HG03139 (cell line): ENCODE data around the gene TXNDC2.
"Not testable (repeated sequence)": the region's sequence is repeated elsewhere in the genome, so short reads cannot be mapped to it uniquely, and the experiment has no call there.

Source experiments
- ATAC-seq: cut with Tn5 transposase; IDR thresholded peaks from one replicate; pipeline ENCODE4 v1.9.1; 2021; ENCODE audit not compliant: unreplicated experiment

Gene TXNDC2

GRCh38 chr18:9884090-9884489 is 1.7 kb upstream of the TXNDC2 start:
- ATAC-seq = no peak

GRCh38 chr18:9884532-9885140 is 1.1 kb upstream of the TXNDC2 start:
- ATAC-seq = no peak

GRCh38 chr18:9886005-9886348 is 204 bp downstream of the TXNDC2 start:
- ATAC-seq = no peak

GRCh38 chr18:9887992-9888391 is 2.2 kb downstream of the TXNDC2 start:
- no peak for ATAC-seq

- no peak for ATAC-seq
These were observed 4.4 kb downstream of the TXNDC2 start for GRCh38 chr18:9890196-9890595.

GRCh38 chr18:9890957-9891356 is 5.2 kb downstream of the TXNDC2 start:
- ATAC-seq = no peak

GRCh38 chr18:9891515-9891914 is 5.7 kb downstream of the TXNDC2 start:
- ATAC-seq = not testable (repeated sequence)

GRCh38 chr18:9894454-9895068 is 8.8 kb downstream of the TXNDC2 start:
- no peak for ATAC-seq

- no peak for ATAC-seq
These were observed 11.4 kb downstream of the TXNDC2 start for GRCh38 chr18:9897129-9897528.

- ATAC-seq = not testable (repeated sequence)
These were observed 12.1 kb downstream of the TXNDC2 start for GRCh38 chr18:9897787-9898291.

- no peak for ATAC-seq
These were observed 13.2 kb downstream of the TXNDC2 start for GRCh38 chr18:9898792-9899549.

GRCh38 chr18:9899550-9899930 is 13.8 kb downstream of the TXNDC2 start:
- not testable (repeated sequence) for ATAC-seq

GRCh38 chr18:9900699-9901098 is 14.9 kb downstream of the TXNDC2 start:
- no peak for ATAC-seq

- ATAC-seq = no peak
These were observed 15.6 kb downstream of the TXNDC2 start for GRCh38 chr18:9901377-9901776.

GRCh38 chr18:9902264-9902663 is 16.5 kb downstream of the TXNDC2 start:
- not testable (repeated sequence) for ATAC-seq

- no peak for ATAC-seq
These were observed 17.1 kb downstream of the TXNDC2 start for GRCh38 chr18:9902832-9903231.

- ATAC-seq = no peak
These were observed 19.7 kb downstream of the TXNDC2 start for GRCh38 chr18:9905401-9905922.

- no peak for ATAC-seq
These were observed 20.7 kb downstream of the TXNDC2 start for GRCh38 chr18:9906481-9906880.

- ATAC-seq = no peak
These were observed 22.1 kb downstream of the TXNDC2 start for GRCh38 chr18:9907867-9908266.

- ATAC-seq = no peak
These were observed 24.3 kb downstream of the TXNDC2 start for GRCh38 chr18:9910071-9910470.

GRCh38 chr18:9910661-9911060 is 24.9 kb downstream of the TXNDC2 start:
- no peak for ATAC-seq

- no peak for ATAC-seq
These were observed 25.5 kb downstream of the TXNDC2 start for GRCh38 chr18:9911226-9911625.
